Left ventricle myocardium inferior (tissue), 1 donor: ENCODE measurements around the gene LEMD1. TPM values are rescaled to one million over a fixed set of nuclear protein-coding genes. Genes with fewer than 3 reads are reported as not detected.

Experiments
- DNase-seq: peaks from one replicate; pipeline ENCODE4 v3.0.0-alpha.2; 2020
- H3K27ac ChIP-seq: fragments of 200-600 bp; replicated peaks from 2 replicates; pipeline ENCODE4 v1.8.0; 2021
- H3K27me3 ChIP-seq: fragments of 200-600 bp; 2 replicates; pipeline ENCODE4 v1.8.0; 2021; ENCODE audit warnings: low read depth
- H3K36me3 ChIP-seq: fragments of 200-600 bp; 2 replicates; pipeline ENCODE4 v1.8.0; 2021
- H3K4me1 ChIP-seq: fragments of 200-600 bp; 2 replicates; pipeline ENCODE4 v1.8.0; 2021
- H3K4me3 ChIP-seq: fragments of 200-600 bp; 2 replicates; pipeline ENCODE4 v1.8.0; 2021; ENCODE audit warnings: mild to moderate bottlenecking, moderate library complexity
- H3K9me3 ChIP-seq: fragments of 200-600 bp; replicated peaks from 2 replicates; pipeline ENCODE4 v1.8.0; 2021
- intact Hi-C: fragments of 100-400 bp; cut with micrococcal nuclease; formaldehyde crosslinking; loops from one replicate; pipeline ENCODE4 v1.11.0; 2022
- total RNA-seq: library from RNA; stranded (reverse); fragmentation: NEBNext Ultra II Directional; extraction: Animal tissue kit (Norgen Biotek cat#: 25700); gene quantifications from one replicate; pipeline ENCODE4 v1.2.1, GENCODE V29; 2021
- TF ChIP-seq, protein P1 (sequence below): fragments of 200-600 bp; IDR thresholded peaks from 2 replicates; pipeline ENCODE4 v1.8.0; 2021; ENCODE audit warnings: antibody characterized with exemption, mild to moderate bottlenecking, borderline replicate concordance
- donor health status: DM: no; HTN: yes; CAD: no; lungs with severe emphysema.

The LEMD1 gene
- total RNA-seq, 1 donor from 2014 or later: not detected

DNA sequence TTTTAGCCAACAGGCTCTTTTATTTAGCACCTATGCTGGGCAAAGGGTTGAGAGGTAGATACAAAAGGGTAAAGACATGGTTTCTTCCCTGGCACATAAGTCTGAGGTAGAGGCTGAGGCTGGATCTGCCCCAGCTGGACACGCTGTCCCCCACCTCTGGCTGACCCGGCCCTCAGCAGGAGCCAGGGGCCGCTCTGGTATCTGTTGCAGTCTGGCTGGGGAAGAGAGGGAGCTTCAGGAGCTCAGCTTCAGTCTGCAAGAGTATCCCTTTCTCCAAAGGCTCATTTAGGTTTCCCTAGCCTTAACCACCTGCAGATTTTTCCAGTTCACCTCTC is 19.8 kb upstream of the LEMD1 start:
- TF ChIP-seq, protein P1, sequence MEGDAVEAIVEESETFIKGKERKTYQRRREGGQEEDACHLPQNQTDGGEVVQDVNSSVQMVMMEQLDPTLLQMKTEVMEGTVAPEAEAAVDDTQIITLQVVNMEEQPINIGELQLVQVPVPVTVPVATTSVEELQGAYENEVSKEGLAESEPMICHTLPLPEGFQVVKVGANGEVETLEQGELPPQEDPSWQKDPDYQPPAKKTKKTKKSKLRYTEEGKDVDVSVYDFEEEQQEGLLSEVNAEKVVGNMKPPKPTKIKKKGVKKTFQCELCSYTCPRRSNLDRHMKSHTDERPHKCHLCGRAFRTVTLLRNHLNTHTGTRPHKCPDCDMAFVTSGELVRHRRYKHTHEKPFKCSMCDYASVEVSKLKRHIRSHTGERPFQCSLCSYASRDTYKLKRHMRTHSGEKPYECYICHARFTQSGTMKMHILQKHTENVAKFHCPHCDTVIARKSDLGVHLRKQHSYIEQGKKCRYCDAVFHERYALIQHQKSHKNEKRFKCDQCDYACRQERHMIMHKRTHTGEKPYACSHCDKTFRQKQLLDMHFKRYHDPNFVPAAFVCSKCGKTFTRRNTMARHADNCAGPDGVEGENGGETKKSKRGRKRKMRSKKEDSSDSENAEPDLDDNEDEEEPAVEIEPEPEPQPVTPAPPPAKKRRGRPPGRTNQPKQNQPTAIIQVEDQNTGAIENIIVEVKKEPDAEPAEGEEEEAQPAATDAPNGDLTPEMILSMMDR: no peak
- intact Hi-C loops: no loop called here
- Histone ChIP-seq H3K4me3 (no peak overlapping the region), H3K36me3 (no peaks in the 10 kb centered on the region), H3K4me1 (peaks cover 65% of the 10 kb centered on the region), H3K9me3 (no peaks in the 10 kb centered on the region), H3K27ac (peak overlapping the region; percentile 30), H3K27me3 (no peaks in the 10 kb centered on the region)
- no peak for DNase-seq

DNA sequence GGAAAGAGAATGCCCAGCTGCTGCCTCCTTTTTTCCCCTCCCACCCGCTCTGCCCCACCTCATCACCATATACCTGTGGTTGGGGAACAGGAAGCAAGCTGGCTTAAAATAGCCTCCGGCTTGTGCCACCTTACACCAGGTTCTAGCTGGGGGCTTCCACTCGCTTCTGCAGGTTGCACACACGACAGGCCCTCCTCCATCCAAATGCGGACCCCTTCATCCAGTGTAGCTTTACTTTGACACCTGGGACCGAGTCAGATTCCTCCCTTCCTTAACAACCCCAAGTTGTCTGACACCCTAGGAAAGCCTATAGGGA is 19.4 kb upstream of the LEMD1 start:
- no peaks in the 10 kb centered on the region for H3K36me3 ChIP-seq
- intact Hi-C loops: no loop called here
- TF ChIP-seq, protein P1: no peak
- DNase-seq: no peak
- H3K27me3 ChIP-seq: no peaks in the 10 kb centered on the region
- peaks cover 63% of the 10 kb centered on the region for H3K4me1 ChIP-seq
- no peaks in the 10 kb centered on the region for H3K9me3 ChIP-seq
- H3K27ac ChIP-seq: peak overlapping the region; percentile 30
- H3K4me3 ChIP-seq: no peak overlapping the region

DNA sequence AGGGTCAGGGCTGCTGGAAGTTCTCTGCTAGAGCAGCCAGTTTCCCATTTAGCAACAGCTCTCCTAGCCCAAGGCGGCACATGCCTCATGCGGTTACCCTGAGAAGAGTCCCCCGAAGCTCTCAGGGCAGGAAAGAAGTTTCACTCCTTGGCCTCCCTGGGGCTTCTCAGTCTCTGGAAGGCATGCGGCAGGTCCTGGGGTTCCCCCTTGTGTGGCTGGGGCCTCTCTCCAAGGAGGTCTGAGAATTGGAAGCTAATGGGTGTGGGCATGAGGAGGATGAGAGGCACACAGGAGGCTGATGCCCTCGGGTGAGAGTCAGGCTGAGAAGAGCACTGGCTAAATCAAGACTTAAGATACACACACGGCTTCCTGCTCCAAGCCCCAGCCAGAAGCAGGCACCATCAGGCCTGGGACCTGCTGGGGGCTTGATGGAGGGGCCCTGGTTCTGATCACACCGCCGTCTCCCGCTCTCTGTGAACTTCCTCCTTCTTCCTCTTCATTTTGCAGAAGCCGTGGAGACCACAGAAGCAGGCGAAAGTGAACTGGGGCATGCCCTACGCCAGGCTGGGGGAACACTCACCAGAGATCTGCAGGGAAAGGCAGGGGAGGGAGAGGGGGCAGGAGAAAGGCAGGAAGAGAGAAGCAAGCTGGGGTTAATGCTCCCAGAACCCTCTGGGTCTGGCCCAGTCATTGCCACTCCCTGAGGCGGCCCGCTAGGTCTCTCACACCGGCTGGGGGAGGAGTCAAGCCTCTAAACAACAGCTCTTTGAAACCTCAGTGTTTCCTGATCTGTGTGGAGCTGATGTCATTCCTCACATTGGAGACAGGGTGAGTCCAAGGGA is 18.8 kb upstream of the LEMD1 start:
- intact Hi-C loops: no loop called here
- TF ChIP-seq, protein P1: no peak
- DNase-seq: peak; percentile 29
- H3K27me3 ChIP-seq: no peaks in the 10 kb centered on the region
- H3K9me3 ChIP-seq: no peaks in the 10 kb centered on the region
- H3K4me1 ChIP-seq: peaks cover 58% of the 10 kb centered on the region
- H3K36me3 ChIP-seq: no peaks in the 10 kb centered on the region
- H3K4me3 ChIP-seq: no peak overlapping the region
- H3K27ac ChIP-seq: peak overlapping the region; percentile 78

DNA sequence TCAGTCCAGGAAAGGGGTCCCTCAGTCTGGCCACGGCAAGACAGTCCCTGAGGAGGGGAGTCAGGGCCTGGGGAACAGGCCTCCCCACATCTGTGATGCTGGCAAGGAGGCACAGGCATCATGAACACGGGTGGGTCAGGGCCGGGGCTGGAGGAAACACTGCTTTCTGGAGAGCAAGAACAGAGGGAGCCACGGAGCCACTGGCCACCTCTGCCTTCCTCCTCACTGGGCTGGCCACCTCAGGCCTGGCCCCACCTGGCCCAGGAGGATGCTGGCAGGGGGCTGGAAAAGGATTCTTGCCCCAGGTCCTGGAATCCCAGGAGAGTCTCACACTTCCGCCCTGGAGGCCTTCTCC is 18.2 kb upstream of the LEMD1 start:
- H3K27ac ChIP-seq: peak overlapping the region; percentile 78
- no peaks in the 10 kb centered on the region for H3K27me3 ChIP-seq
- H3K36me3 ChIP-seq: no peaks in the 10 kb centered on the region
- intact Hi-C loops: no loop called here
- H3K4me3 ChIP-seq: no peak overlapping the region
- H3K9me3 ChIP-seq: no peaks in the 10 kb centered on the region
- DNase-seq: no peak
- TF ChIP-seq, protein P1: no peak
- peaks cover 55% of the 10 kb centered on the region for H3K4me1 ChIP-seq

DNA sequence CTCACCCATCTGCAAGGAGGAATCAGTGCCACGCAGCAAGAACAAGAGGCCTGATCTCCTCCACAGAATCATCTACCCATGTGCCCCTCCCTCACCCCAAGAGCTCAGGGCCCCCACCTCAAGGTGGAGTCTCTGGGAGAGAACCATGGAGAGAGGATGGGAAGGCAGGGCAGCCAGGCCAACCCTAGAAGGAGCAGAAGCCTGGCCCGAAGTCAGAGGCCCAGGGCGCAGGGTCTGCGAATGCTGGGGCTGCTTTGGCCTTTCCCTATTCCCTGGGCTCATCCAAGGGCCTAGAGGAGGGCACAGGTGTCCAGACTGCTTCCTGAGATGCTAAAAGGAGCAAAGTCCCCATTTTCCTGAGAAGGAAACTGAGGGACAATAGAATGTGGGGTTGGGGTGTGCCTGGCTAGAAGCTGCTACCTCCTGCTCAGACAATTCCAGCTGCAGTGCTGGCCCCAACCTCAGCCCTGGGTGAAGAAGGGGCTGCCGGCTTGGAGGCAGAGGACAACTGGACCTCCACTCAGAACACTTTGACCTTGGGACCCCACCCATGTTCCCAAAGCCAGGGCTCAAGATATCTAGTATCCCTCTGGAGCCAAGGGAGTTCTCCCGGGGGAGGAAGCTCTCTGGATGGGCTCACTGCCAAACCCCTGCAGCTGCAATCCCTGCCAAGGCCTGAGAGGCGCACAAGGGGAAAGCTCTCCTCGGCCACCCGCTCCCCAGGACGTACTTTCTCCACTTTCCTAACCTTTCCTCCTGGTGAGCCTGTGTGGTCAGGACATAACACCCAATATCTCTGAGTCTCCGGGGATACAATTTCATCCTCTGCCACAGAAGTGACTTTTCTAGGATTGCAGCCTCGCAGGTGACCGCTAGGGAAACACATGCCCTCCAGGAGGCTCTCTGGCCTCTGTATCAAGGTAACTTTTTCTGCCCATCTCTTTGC is 16.6 kb upstream of the LEMD1 start:
- Histone ChIP-seq H3K4me3 (peak overlapping the region; percentile 36), H3K27ac (peak overlapping the region; percentile 78), H3K27me3 (no peaks in the 10 kb centered on the region), H3K36me3 (no peaks in the 10 kb centered on the region), H3K4me1 (peaks cover 55% of the 10 kb centered on the region), H3K9me3 (no peaks in the 10 kb centered on the region)
- DNase-seq: peak; percentile 86
- TF ChIP-seq, protein P1: peak; percentile 87
- intact Hi-C loops: no loop called here
